ENCODE data around the gene MAPK7. TPM values are rescaled to one million over a fixed set of nuclear protein-coding genes. Genes with fewer than 3 reads are reported as not detected.
"Not testable (repeated sequence)": the region's sequence is repeated elsewhere in the genome, so short reads cannot be mapped to it uniquely, and the experiment has no call there.

The MAPK7 gene
- total RNA-seq, 2 experiments from 2014 or later = 40.6 to 41.4 TPM

DNA sequence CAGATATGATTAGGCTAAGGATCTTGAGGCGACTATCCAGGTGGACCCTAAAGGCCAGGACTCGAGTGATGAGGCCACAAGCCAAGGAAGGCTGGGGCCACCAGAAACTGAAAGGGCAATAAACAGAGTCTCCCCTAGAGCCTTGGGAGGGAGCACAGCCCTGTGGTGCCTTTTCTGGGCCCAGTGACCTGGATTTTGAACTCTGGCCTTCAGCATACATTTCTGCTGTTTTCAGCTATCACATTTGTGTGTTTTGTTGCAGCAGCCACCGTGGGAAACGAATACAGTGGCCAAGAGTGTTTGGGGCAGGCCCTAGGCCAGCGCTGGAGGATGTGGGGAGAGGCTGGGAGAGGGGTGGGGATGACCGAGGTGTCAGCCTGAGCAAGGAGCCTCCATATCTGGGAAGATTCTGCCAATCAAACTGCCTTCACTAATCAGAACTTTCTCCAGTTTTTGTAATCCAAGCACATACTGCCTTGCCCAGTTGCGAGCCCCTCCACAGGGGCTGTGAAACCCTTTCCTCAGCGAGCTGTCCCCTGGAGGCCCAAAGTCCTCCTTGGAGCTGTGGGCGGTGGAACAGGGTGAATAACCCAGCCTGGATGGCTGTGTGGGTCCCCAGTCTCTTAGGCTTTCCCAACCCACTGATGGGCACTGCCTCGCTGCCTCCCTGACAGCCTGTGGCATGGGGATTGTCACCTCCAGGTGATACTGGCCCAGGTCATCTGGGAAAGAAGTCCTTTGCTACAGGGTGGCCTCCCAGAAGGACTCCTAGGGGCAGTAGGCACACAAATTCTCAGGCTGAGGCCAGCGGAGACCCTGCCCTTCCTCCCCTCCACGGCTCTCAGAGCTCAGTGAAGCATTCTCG is 32.6 kb upstream of the MAPK7 start:
- Mint-ChIP-seq H3K27me3 (peaks cover 4% of the 10 kb centered on the region), H3K4me3 (no peak overlapping the region), H3K36me3 (ENCODE audit: low read depth) (no peaks in the 10 kb centered on the region), H3K27ac (no peak overlapping the region), H3K9me3 (no peaks in the 10 kb centered on the region), H3K4me1 (no peaks in the 10 kb centered on the region)
- CTCF ChIA-PET = no interaction called here
- POLR2A ChIA-PET = no interaction called here
- DNase-seq = no peak

DNA sequence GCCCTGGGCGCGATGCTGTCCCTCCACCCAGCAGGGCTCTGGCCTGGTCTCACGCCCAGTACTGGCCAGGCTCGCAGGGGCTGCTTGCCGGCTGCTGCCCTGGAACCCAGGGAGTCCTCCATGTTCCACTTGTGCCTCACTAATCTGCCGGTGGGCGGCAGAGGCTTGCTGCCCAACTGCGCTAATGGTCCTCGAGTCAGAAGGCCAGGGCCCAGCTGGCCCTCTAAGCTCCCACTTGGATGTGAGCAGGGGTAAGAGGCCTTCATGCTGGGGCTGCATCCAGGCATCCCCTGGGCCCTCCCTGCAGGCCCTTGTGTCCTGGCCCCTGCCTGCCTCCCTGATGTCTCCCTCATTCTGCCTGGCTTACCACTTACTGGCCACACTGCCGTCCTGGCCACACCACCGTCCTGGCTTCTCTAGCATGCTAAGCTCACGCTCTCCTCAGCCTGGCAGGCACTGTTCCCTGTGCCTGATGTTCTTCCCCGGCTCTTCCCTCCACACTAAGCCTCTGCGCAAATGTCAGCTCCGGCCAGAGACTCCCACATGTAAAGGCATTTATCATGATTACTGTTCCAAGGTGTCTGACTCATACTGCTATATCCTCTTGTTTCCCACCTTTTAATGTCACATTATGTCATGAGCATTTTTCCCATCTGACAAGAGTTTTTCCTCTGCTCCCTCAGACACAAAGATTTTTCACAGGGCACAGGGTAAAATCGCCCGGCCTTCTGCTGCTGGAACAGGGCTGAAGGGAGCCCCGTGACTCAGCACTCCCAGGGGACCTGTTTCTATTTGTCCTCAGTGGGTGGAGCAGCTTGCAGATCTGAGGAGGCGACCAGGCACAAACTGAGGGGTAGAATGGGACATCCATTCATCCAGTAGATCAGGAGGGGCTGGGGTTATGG is 31.7 kb upstream of the MAPK7 start:
- Mint-ChIP-seq H3K36me3 (ENCODE audit: low read depth) (no peaks in the 10 kb centered on the region), H3K27me3 (peaks cover 9% of the 10 kb centered on the region), H3K4me3 (no peak overlapping the region), H3K27ac (no peak overlapping the region), H3K9me3 (no peaks in the 10 kb centered on the region), H3K4me1 (no peaks in the 10 kb centered on the region)
- DNase-seq = no peak
- ChIA-PET POLR2A (no interaction called here), CTCF (no interaction called here)

DNA sequence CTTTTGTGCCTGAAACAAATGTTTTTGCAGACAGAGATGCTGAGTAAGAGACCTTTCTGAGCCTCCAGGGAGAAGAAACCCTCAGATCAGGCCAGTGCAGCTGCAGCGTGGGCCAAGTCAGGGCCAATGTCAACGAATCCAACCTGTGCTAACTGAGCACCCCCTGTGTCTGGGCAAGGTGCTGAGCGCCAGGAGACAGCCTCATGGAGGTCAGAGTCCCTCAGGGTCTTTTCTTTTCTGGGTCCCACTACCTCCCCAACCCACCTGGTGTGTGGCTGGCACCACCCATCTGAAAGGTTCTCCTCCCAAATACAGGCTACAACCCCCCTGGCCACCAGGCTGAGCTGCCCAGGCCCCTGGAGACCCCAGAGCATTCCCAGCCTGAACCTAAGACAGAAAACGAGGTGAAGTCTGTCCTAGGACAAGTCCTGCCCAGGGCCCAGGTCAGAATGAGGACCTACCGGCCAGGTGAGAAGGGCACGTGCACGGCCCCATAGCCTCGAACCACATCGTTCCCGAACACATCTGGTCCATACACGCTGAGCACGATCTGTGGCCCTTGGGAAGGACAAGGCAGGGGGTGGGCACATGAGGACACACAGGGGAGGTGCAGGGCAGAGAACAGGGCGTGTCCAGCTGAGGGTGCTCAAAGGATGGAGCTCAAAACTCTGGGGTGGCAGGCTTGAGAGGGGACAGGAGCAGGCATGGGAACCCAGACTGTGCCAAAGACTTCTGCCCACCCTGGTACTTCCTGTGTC is 30.8 kb upstream of the MAPK7 start:
- Mint-ChIP-seq H3K4me3 (no peak overlapping the region), H3K36me3 (ENCODE audit: low read depth) (no peaks in the 10 kb centered on the region), H3K9me3 (no peaks in the 10 kb centered on the region), H3K27ac (no peak overlapping the region), H3K4me1 (no peaks in the 10 kb centered on the region), H3K27me3 (peaks cover 14% of the 10 kb centered on the region)
- ChIA-PET POLR2A (no interaction called here), CTCF (no interaction called here)
- DNase-seq = no peak

DNA sequence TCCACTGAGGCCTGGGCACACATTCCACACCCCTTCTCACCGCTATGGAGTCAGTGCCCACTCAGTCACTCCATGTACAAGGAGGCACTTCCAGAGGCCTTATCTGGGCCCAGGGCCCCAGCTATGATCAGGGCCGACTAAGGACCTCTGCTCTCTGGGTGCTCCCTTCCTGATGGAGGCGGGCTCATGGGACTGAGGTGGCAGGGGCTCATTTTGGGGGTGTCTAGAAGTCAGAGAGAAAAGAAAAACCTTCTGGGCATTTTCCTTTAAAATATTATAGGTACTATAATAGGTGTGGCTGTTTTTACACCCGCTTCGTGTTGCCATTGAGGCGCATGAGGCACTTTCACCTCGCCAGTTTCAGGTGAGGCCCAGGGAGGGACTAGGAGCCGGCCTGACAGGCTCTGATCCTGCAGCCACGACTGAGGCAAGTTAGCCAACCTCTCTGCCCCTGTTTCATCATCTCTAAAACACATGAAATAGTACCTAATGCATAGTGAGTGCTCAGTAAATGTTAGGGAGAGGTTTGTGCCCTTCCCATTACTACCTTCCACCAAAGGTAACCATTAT is 30.1 kb upstream of the MAPK7 start:
- no peak for DNase-seq

DNA sequence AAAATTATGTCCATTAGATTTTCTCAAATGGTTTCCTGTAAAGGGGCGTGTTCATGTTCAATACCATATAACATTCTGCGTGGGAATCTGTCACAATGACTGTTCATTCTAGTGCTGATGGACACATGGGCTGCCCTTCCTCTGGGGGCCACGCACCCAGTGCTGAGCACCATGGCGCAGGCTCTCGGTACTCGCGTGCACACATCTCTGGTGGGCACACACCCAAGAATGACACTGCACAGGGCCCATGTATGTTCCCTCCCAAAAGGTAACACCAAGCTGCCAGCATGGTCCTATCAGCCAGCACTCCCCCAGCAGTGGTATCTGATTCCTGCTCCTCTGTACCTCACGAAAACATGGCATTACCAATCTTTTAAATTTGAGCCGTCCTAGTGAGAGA is 29.5 kb upstream of the MAPK7 start:
- Mint-ChIP-seq H3K9me3 (no peaks in the 10 kb centered on the region), H3K4me1 (no peaks in the 10 kb centered on the region), H3K27ac (no peak overlapping the region), H3K4me3 (no peak overlapping the region), H3K36me3 (ENCODE audit: low read depth) (no peaks in the 10 kb centered on the region), H3K27me3 (peaks cover 14% of the 10 kb centered on the region)
- DNase-seq = no peak
- ChIA-PET POLR2A (no interaction called here), CTCF (no interaction called here)

More for the DNA sequence above, 30.1 kb upstream of the MAPK7 start:
- ChIA-PET CTCF (no interaction called here), POLR2A (no interaction called here)
- H3K36me3 Mint-ChIP-seq (ENCODE audit: low read depth) = no peaks in the 10 kb centered on the region
- H3K4me1 Mint-ChIP-seq = no peaks in the 10 kb centered on the region
- H3K27ac Mint-ChIP-seq = no peak overlapping the region
- H3K4me3 Mint-ChIP-seq = no peak overlapping the region
- no peaks in the 10 kb centered on the region for H3K9me3 Mint-ChIP-seq
- peaks cover 14% of the 10 kb centered on the region for H3K27me3 Mint-ChIP-seq

DNA sequence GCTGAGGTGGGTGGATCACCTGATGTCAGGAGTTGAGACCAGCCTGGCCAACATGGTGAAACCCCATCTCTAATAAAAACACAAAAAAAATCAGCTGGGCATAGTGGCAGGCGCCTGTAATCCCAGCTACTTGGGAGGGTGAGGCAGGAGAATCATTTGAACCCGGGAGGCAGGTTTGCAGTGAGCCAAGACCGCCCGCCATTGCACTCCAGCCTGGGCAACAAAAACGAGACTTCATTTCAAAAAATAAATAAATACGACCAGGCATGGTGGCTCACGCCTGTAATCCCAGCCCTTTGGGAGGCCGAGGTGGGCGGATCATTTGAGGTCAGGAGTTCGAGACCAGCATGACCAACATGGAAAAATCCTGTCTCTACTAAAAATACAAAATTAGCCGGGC is 24.9 kb upstream of the MAPK7 start:
- CTCF ChIA-PET = interaction anchor here (0.6 to 2.6 kb wide), 2 partner anchors 10 to 98 kb away, joined by 4 to 14 read pairs; partner anchors contain the start of gene B9D1
- H3K4me1 Mint-ChIP-seq; H3K9me3 Mint-ChIP-seq; H3K36me3 Mint-ChIP-seq (ENCODE audit: low read depth); H3K4me3 Mint-ChIP-seq; POLR2A ChIA-PET; DNase-seq; H3K27ac Mint-ChIP-seq: not testable (repeated sequence)
- H3K27me3 Mint-ChIP-seq = peaks cover 28% of the 10 kb centered on the region

DNA sequence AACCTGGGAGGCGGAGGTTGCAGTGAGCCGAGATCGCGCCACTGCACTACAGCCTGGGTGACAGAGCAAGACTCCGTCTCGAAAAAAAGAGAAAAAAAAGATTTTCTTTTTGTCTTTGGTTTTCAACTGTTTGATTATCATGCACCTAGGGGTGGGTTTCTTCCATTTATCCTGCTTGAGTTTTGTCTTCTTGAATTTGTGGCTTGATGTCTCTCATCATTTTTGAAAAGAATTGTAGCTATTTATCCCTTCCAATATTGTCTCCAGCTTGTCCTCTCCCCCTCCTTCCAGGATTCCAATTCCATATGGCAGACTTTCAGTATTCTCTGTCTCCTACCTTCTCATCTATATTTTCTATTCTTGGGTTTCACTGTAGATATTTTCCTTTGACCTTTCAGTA is 23.6 kb upstream of the MAPK7 start:
- CTCF ChIA-PET = interaction anchor here (0.6 to 2.6 kb wide), 4 partner anchors 8 to 413 kb away, joined by 3 to 14 read pairs (median 4); partner anchors contain the start of gene B9D1
- POLR2A ChIA-PET = interaction anchor here (0.7 kb wide), 1 partner anchor 20 kb away, joined by 3 read pairs; no protein-coding TSS in a partner anchor
- Mint-ChIP-seq H3K4me1 (no peaks in the 10 kb centered on the region), H3K36me3 (ENCODE audit: low read depth) (no peaks in the 10 kb centered on the region), H3K9me3 (no peaks in the 10 kb centered on the region), H3K27me3 (peaks cover 38% of the 10 kb centered on the region), H3K4me3 (no peak overlapping the region), H3K27ac (no peak overlapping the region)
- DNase-seq = no peak

DNA sequence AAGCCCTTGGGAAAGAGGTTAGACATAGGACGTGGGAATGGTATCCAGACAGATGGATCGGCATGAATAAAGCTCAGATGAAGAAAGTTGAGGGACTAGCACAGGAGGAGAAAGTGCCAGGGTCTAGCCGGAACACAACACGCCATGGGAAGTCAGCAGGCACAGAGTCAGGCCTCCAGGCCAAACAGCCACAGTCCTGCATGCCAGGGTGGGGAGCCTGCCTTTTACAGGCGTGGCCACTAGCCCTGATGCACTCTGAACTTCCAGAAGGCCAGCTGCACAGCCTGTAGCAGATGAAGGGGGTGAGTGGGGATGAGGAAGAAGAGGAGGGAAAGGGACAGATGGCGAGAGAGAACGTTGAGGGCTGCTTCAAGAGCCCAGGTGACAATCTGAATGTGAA is 20.9 kb upstream of the MAPK7 start:
- DNase-seq = no peak
- peaks cover 8% of the 10 kb centered on the region for H3K4me1 Mint-ChIP-seq
- ChIA-PET POLR2A (no interaction called here), CTCF (no interaction called here)
- H3K36me3 Mint-ChIP-seq (ENCODE audit: low read depth) = no peaks in the 10 kb centered on the region
- H3K4me3 Mint-ChIP-seq = no peak overlapping the region
- H3K27ac Mint-ChIP-seq = no peak overlapping the region
- H3K9me3 Mint-ChIP-seq = no peaks in the 10 kb centered on the region
- H3K27me3 Mint-ChIP-seq = peaks cover 27% of the 10 kb centered on the region

DNA sequence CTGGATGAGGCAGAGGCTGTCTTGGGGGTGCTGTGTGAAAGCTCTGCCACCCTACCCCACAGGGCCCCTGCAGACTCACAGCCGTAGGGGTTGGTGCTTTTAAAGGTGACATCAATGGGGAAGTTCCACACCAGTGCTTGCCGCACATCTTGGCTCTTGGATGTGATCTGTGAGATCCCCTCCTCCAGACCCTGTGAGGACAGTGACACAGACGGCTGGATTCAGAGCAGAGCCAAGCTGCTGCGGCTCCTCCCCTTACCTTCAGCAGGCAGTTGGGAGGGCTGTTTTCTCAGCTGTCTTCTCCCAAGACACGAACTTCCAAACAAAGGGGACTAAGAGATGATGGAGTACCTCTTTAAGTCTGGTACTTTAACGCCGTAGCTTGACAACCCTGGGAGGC is 20.5 kb upstream of the MAPK7 start:
- Mint-ChIP-seq H3K27ac (no peak overlapping the region), H3K27me3 (peaks cover 27% of the 10 kb centered on the region), H3K4me1 (peaks cover 10% of the 10 kb centered on the region), H3K36me3 (ENCODE audit: low read depth) (no peaks in the 10 kb centered on the region), H3K9me3 (no peaks in the 10 kb centered on the region), H3K4me3 (no peak overlapping the region)
- POLR2A ChIA-PET = no interaction called here
- DNase-seq = no peak
- CTCF ChIA-PET = no interaction called here

DNA sequence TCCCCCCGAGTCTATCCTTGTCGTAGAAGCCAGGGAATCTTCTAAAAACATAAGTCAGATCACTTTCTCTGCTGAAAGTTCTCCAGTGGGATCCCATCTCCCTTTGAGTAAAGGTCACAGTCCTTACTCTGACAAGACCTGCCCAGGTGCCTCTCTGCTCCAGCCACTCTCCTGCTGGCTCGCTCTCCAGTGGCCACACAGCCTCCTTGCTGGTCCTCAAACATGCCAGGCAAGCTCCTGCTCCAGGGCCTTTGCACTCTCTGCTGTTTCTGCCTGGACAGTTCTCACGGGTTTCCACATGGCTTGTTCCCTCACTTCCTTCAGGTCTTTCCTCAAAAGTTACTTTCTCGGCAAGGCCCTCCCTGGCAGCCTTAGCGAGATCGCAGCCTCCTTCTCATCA is 19.1 kb upstream of the MAPK7 start:
- no peak overlapping the region for H3K4me3 Mint-ChIP-seq
- no peak overlapping the region for H3K27ac Mint-ChIP-seq
- peaks cover 19% of the 10 kb centered on the region for H3K4me1 Mint-ChIP-seq
- no peak for DNase-seq
- ChIA-PET CTCF (interaction anchor here (1.1 kb wide), 1 partner anchor 88 kb away, joined by 3 read pairs; no protein-coding TSS in a partner anchor), POLR2A (no interaction called here)
- H3K9me3 Mint-ChIP-seq = no peaks in the 10 kb centered on the region
- peaks cover 27% of the 10 kb centered on the region for H3K27me3 Mint-ChIP-seq
- no peaks in the 10 kb centered on the region for H3K36me3 Mint-ChIP-seq (ENCODE audit: low read depth)

DNA sequence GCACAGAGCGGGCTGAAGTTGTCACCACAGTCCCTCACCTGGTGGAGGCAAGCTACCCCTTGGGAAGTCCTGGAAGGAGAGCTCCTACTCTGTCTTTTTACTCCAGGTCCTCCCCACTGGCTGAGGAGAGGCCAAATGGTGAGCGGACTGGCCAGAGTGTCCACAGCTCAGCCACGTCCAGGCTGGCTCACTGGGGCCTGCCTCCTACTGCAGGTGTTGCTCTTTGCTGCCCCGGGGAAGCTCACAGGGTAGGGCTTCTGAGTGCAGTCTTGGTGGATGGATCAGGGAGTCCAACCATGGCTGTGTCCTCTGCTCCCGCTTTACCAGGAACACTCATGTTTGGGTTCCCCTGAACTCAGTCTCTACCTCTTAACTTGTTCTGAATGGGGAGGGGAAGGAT is 18.4 kb upstream of the MAPK7 start:
- no peak for DNase-seq
- H3K27ac Mint-ChIP-seq = no peak overlapping the region
- no peaks in the 10 kb centered on the region for H3K36me3 Mint-ChIP-seq (ENCODE audit: low read depth)
- H3K4me3 Mint-ChIP-seq = no peak overlapping the region
- ChIA-PET POLR2A (no interaction called here), CTCF (interaction anchor here (1.1 kb wide), 1 partner anchor 87 kb away, joined by 3 read pairs; no protein-coding TSS in a partner anchor)
- peaks cover 26% of the 10 kb centered on the region for H3K27me3 Mint-ChIP-seq
- H3K9me3 Mint-ChIP-seq = no peaks in the 10 kb centered on the region
- H3K4me1 Mint-ChIP-seq = peaks cover 19% of the 10 kb centered on the region

DNA sequence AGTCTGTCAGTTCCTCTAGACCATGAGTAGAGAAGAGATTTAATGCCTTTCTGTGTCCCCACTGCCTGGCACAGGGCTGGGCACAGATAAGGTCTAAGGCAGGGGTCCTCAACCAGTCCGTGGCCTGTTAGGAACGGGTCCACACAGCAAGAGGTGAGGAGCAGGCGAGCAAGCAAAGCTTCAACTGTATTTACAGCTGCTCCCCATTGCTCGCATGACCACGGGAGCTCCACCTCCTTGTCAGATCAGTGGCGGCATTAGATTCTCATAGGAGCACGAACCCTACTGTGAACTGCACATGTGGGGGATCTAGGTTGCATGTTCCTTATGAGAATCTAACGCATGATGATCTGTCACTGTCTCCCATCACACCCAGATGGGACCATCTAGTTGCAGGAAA is 17.5 kb upstream of the MAPK7 start:
- H3K27ac Mint-ChIP-seq = no peak overlapping the region

More for the DNA sequence above, 17.5 kb upstream of the MAPK7 start:
- H3K4me1 Mint-ChIP-seq = peaks cover 19% of the 10 kb centered on the region
- POLR2A ChIA-PET = no interaction called here
- no peaks in the 10 kb centered on the region for H3K36me3 Mint-ChIP-seq (ENCODE audit: low read depth)
- no peak overlapping the region for H3K4me3 Mint-ChIP-seq
- peaks cover 23% of the 10 kb centered on the region for H3K27me3 Mint-ChIP-seq
- no peak for DNase-seq
- no peaks in the 10 kb centered on the region for H3K9me3 Mint-ChIP-seq
- CTCF ChIA-PET = no interaction called here
